ENCODE data around the gene OR56B4. TPM values are rescaled to one million over a fixed set of nuclear protein-coding genes. Genes with fewer than 3 reads are reported as not detected.
"Not testable (repeated sequence)": the region's sequence is repeated elsewhere in the genome, so short reads cannot be mapped to it uniquely, and the experiment has no call there.

The OR56B4 gene, protein sequence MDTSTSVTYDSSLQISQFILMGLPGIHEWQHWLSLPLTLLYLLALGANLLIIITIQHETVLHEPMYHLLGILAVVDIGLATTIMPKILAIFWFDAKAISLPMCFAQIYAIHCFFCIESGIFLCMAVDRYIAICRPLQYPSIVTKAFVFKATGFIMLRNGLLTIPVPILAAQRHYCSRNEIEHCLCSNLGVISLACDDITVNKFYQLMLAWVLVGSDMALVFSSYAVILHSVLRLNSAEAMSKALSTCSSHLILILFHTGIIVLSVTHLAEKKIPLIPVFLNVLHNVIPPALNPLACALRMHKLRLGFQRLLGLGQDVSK
- total RNA-seq: not detected
- long read RNA-seq, donor 1: 0 reads
- long read RNA-seq, donor 2: 0 reads

- DNase-seq (ENCODE audit: low spot score); intact Hi-C loops (cut with DNase I): not testable (repeated sequence)
These were observed at the start of gene OR56B4 for GRCh38 chr11:6107384-6107783. Gene OR56B4 (plus strand): TSS chr11:6107684. CDS start chr11:6107779, 95 bp downstream.

DNA sequence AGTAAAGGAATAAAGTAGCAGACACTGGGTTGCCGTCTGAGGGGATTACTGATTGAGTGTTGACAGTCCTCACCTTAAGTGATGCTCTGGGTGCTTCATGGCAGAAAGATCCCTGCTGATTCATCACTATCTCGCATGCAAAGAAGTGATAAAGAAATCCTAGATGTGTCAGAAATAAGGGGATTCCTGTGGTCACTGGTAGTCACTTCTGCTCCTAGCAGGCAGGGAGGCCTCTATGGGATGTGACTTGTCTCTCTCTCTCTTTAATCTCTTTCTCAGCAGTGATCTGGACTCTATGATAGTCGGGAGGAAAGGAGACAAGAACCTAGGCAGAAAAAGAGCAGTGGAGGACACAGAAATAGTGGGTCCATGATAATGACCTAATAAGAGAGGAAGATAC, 46.0 kb upstream of the OR56B4 start:
- intact Hi-C loops (cut with DNase I): loop anchor here in 1 of 2 donors (5.0 kb wide), 1 partner anchor 246 kb away; no protein-coding TSS in a partner anchor

GRCh38 chr11:6062691-6063358, 44.7 kb upstream of the OR56B4 start:
- DNase-seq (ENCODE audit: low spot score): no peak
- intact Hi-C loops (cut with DNase I): loop anchor here in 1 of 2 donors (5.0 kb wide), 1 partner anchor 244 kb away; no protein-coding TSS in a partner anchor

More for the DNA sequence above, 46.0 kb upstream of the OR56B4 start:
- no peak for DNase-seq (ENCODE audit: low spot score)

DNA sequence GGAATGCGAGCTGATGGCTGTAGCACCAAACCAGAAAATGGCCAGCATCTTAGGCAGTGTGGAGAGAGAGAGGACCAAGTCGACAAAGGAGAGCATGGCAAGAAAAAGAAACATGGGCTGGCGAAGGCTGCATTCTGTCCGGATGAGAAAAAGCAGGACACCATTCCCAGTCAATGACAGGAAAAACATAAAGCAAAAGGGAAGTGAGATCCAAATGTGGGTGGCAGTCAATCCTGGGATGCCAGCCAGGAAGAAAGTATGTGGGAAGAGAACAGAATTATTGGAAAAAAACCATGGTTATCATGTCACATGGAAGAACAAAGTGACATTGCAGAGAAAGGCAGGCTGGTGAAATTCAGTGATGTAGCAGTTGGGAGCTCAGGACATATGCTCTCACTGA, 40.0 kb upstream of the OR56B4 start:
- intact Hi-C loops (cut with DNase I): no loop called here
- DNase-seq (ENCODE audit: low spot score): no peak

- intact Hi-C loops (cut with DNase I): not testable (repeated sequence)
These were observed 31.0 kb upstream of the OR56B4 start for GRCh38 chr11:6076443-6076842.

DNA sequence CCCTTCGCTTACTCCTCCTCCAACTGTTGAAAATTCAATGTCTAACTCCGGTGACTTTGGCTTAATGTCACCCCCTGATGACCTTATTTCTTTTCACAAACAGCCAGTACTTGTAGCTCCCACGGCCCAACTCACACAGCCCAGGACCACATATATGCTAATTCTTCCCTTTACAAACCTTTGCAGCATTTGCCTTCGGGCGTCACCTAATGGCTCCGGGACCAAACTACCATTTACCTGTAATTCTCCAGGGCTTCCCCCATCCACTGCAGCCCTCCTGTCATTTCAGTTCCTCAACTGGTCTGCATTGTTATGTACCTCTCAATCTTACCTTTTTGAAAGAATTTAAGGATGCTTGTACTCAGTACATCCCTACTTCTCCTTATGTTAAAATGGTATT, 29.8 kb upstream of the OR56B4 start:
- intact Hi-C loops (cut with DNase I): no loop called here
- DNase-seq (ENCODE audit: low spot score): no peak

More at GRCh38 chr11:6076443-6076842, 31.0 kb upstream of the OR56B4 start:
- DNase-seq (ENCODE audit: low spot score): not testable (repeated sequence)

DNA sequence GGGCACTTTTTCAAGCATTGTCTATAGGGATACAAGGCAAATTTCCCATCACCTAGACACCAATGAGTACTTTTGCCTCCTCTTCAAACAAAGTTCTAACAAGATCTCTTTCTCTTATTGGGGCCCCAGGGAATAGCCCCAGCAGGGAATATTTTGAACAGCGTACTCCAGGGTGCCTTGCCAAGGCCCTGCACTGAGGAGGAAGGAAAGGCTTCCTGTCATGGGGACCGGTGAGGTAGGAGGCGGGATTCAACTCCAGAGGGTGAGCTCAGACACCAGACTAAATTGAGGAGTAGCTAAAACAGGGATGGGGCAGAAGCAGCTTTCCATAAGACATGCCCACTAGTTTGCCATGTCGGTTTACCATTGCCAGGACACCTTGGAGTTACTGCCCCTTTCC, 28.0 kb upstream of the OR56B4 start:
- no peak for DNase-seq (ENCODE audit: low spot score)

GRCh38 chr11:6083129-6083528, 24.4 kb upstream of the OR56B4 start:
- intact Hi-C loops (cut with DNase I): no loop called here
- no peak for DNase-seq (ENCODE audit: low spot score)

More for the DNA sequence above, 28.0 kb upstream of the OR56B4 start:
- intact Hi-C loops (cut with DNase I): no loop called here

DNA sequence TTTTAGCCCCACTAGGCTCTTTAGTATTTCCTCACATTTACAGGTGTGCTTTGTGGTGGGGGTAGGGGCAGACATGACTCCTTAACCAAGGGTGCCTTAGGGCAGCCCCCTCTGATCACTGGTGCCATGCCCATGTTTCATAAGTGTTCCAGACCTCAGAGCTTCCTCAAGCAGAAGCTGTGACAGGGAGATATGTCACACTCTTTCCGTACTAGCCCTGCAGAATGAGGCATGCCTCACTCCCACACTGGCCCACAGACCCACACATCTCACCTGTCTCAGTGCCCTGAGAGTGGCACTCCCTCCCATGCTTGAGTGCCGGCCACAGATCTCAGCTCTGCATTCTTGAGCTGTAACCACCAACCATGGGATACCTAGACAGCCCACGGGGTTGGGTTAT, 22.9 kb upstream of the OR56B4 start:
- DNase-seq (ENCODE audit: low spot score): no peak
- intact Hi-C loops (cut with DNase I): no loop called here

DNA sequence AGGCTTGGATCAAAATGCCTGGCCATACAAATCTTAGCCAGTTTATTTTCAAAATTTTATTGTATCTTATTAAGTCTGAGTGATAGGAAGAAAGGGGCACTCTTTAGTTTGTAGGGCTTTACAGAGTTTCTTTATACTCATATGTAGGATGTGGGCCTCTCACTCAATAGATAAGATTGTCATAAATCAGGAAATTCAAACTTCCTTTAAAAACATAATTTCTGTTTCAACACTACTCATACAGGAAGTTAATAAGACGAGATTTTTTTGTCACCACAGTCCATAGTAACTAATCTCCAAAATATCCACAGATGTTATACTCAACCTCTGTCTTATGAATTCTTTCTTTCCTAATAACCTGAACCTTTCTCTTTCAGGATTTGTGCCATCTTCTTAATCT, 13.3 kb upstream of the OR56B4 start:
- intact Hi-C loops (cut with DNase I): no loop called here
- no peak for DNase-seq (ENCODE audit: low spot score)

DNA sequence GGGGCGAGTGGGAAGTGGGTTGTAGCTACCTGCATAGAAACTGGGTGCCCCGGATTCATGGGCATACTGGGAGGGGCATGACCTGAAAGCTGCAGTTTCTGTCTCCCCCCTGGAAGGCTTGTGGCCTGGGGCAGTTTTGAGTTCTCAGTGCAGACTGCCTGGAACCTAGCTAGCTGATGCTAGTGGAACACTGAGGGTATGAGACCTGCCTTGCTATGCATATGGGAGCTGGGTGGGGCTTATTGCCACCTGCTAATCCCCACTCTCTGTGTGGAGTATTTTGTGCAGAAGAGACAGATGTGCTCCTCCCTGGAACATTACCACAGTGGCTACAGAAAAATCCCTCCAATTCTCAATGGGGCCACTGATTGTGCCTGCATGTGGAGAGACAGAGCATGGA, 11.7 kb upstream of the OR56B4 start:
- intact Hi-C loops (cut with DNase I): no loop called here
- no peak for DNase-seq (ENCODE audit: low spot score)

- intact Hi-C loops (cut with DNase I): no loop called here
- no peak for DNase-seq (ENCODE audit: low spot score)
These were observed 11.1 kb upstream of the OR56B4 start for GRCh38 chr11:6096417-6096816.

DNA sequence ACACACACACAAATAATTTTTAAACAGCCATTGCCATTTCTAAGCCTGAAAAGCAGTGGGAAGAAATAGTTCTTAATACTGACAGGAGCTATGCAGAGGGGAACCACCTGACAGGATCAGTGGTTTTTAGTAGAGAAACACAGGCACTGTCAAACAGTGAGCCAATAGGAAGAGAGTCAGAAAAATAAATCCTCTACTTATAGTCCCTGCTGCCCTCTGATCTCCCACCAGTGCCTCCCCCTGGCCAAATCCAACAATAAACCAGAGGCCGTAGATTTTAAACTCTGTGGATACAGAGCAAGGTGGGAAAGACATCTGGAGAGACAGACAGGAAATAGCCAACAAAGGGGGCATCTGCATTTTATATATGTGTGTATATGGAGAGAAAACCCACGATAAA, 7.9 kb upstream of the OR56B4 start:
- intact Hi-C loops (cut with DNase I): no loop called here
- no peak for DNase-seq (ENCODE audit: low spot score)

- intact Hi-C loops (cut with DNase I): no loop called here
- no peak for DNase-seq (ENCODE audit: low spot score)
These were observed 2.5 kb downstream of the OR56B4 start for GRCh38 chr11:6110011-6110410.

GRCh38 chr11:6111673-6112072, 4.2 kb downstream of the OR56B4 start:
- intact Hi-C loops (cut with DNase I): no loop called here
- DNase-seq (ENCODE audit: low spot score): no peak

- DNase-seq (ENCODE audit: low spot score): no peak
- intact Hi-C loops (cut with DNase I): no loop called here
These were observed 9.2 kb downstream of the OR56B4 start for GRCh38 chr11:6116638-6117037.

DNA sequence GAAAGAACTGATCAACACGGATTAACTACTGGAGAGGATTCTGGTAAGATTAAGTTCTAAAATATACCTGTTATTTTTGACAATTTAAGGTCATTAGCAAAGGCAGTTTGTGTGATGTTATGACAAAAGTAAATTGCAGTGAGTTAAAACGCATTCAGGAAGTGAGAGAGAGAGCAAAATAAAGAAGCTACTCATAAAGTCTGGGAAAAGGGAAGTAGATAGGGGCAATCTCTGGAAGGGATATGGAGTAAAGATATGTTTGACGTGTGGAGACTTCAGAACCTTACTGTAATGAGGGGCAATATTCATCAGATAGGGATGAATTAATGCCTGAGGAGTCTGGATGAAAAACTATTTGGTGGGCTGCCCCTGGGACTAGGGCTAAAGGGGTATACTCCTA, 16.8 kb downstream of the OR56B4 start:
- no peak for DNase-seq (ENCODE audit: low spot score)
- intact Hi-C loops (cut with DNase I): no loop called here

DNA sequence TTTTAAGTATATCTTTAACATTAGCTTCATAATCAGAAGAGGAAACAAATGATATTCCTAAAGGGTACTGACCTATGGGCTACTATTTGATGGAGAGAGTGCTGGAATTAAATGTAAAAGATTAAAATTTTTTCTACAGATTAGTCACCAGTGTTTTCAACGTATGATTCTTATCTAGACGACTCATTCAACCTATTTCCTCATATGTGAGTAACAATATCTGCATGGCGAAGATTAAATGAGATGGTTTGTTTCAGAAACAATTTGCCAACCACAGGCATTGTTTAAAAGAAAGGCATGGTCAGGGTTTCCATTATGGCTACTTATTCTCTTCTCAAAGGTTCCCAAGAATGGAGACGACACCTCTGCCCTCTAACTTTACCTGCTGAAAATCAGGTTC, 20.4 kb downstream of the OR56B4 start:
- no peak for DNase-seq (ENCODE audit: low spot score)

GRCh38 chr11:6129011-6129410, 21.5 kb downstream of the OR56B4 start:
- DNase-seq (ENCODE audit: low spot score): no peak
- intact Hi-C loops (cut with DNase I): no loop called here

More for the DNA sequence above, 20.4 kb downstream of the OR56B4 start:
- intact Hi-C loops (cut with DNase I): no loop called here

DNA sequence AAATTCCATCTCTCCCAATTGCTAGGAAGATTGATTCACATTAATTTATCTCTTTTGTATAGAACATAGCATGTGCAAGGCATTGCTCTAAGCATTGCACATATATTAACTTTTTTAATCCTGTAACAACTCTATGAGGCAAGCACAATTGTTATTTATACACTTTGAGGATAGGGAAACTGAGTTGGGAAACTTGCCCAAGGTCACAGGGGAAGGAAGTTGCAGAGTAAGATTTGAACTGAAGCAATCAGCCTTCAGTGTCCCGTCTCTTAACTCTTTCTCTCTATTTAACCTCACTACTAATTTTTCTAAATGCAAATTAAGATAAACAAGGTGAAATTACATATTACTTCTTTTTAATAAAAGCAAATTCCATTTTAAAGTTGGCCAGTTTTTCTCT, 22.2 kb downstream of the OR56B4 start:
- DNase-seq (ENCODE audit: low spot score): no peak
- intact Hi-C loops (cut with DNase I): no loop called here

- DNase-seq (ENCODE audit: low spot score): no peak
- intact Hi-C loops (cut with DNase I): no loop called here
These were observed 24.9 kb downstream of the OR56B4 start for GRCh38 chr11:6132431-6132830.

Measured in posterior vena cava (tissue), 2 donors.